HepG2 (cell line): ENCODE results near the gene SOX13. TPM values are rescaled to one million over a fixed set of nuclear protein-coding genes. Genes with fewer than 3 reads are reported as not detected.

Experiments
- ELK4 ChIP-seq: sonication (generic); formaldehyde crosslinking; IDR thresholded peaks from 2 replicates; pipeline ENCODE4 v1.9.0; 2021; ENCODE audit warnings: missing genetic modification reagents, borderline replicate concordance
- KIAA2018 ChIP-seq: sonication (generic); formaldehyde crosslinking; IDR thresholded peaks from 2 replicates; pipeline ENCODE4 v1.5.0; 2020; ENCODE audit warnings: mild to moderate bottlenecking, missing genetic modification reagents, borderline replicate concordance
- polyA plus RNA-seq, 8 experiments: library from polyadenylated mRNA; depleted of rRNA in 3 of 8; stranded (reverse) in 7 of 8; unstranded in 1 of 8; fragments of >200 nt; fragmentation: Illumina TruSeq in 4 of 8; extraction: Trizol in 4 of 8; gene quantifications; 2 replicates each; pipeline versions ENCODE4 v1.2.1 to v1.2.3, GENCODE V29; 2011 to 2016; ENCODE audit warnings: low read depth in 4 of 8, missing spikeins in 1 of 8, mixed read lengths in 1 of 8; ENCODE audit not compliant: insufficient read depth in 1 of 8
- total RNA-seq, 5 experiments: library from RNA; depleted of rRNA; stranded (reverse); fragments of >200 nt; fragmentation: Illumina TruSeq; extraction: Trizol; gene quantifications; 2 replicates each; pipeline ENCODE4 v1.2.3, GENCODE V29; 2016; ENCODE audit warnings: low read depth in 1 of 5

Gene SOX13
- total and polyA plus RNA-seq, 2 of the 13 experiments (the other 11 are each of a cell fraction or from before 2014, with no cell fraction given) = 13.3 to 15.8 TPM

DNA sequence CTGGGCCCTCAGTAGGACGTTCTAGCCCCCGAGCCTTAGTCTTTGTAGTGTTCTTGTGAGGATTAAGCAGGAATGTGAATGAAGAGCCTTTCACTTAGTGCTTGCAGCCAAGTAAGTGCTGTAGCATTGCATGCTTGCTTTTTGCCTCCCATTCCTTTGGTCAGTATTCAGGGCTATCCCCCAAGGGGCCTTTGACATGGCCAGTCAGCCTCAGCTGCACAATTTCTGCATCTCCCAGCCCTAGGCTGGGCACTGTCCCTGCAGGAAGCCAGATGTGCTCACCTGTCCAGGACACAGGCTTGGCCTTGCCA is 30.5 kb downstream of the SOX13 start (continued):
- TF ChIP-seq ELK4 (CRISPR knock-in tag) (no peak), KIAA2018 (CRISPR knock-in tag) (no peak)
